Measurements from ENCODE around the gene ACOXL.
A peak's percentile ranks its signal among the peaks of the same experiment; 100 is the strongest.
"Not testable (repeated sequence)": the region's sequence is repeated elsewhere in the genome, so short reads cannot be mapped to it uniquely, and the experiment has no call there.

Gene ACOXL

DNA sequence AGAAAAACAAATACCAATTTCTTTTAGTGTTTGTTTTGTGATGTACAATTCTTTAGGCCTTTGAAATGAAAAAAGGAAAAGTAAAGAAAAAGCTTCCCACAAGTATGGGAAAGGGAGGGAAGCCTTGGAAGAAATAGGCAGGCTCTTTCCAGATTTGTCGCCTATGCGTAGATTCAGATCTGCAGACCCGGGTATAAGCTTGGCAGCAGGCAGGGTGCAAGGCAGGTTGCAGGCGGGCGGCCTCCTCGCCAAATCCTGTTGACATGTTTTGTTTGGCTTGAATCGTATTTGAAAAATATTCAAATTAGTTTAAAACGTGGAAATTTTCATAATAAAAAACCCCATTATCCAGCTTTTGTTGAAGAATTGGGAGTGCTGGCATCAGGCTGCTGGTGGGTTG lies 104.3 kb downstream of the ACOXL start:
- DNase-seq, result no peak

DNA sequence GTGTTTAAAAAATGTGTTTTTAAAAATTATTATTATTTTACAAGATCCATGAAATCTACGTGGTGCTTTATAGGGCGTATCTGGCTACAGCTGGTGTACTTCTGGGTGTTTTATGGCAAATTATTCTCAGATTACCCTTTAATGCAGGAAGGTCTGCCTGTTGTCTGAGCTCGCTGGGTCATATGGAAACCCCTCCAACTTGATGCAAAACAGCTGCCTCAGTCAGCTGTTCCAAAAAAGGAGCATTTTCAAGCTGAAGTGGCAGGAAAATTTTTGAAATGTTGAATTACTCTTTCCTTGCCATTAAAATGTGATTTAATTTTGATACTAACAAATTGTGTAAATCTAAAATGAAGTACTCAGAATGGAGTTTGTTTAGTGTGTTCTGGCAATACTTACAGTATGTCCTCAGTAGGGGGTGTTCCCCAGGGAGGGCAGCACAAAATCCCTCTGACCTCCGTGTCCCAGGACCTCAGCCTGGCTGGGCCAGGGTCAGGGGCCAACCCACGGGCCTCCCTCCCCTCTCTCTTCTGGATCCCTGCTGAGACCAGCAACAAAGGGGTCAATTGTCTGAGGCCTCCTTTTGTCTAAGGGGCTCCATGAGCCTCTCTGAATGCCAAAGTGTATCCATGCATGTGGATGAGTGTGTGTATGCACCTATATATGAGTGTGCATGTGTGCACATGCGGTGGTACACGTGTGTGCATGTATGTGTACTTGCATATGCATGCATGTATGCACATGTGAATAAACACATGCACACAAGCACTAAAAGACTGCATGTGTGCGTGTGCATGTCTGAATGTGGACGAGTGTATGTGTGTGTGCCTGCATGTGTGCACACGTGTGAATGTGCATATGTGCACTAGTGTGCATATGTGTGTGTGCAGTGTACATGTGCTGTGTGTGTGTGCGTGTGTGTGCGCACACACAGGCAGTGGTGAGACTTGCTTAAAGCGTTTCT lies 105.4 kb downstream of the ACOXL start:
- no peak for DNase-seq

DNA sequence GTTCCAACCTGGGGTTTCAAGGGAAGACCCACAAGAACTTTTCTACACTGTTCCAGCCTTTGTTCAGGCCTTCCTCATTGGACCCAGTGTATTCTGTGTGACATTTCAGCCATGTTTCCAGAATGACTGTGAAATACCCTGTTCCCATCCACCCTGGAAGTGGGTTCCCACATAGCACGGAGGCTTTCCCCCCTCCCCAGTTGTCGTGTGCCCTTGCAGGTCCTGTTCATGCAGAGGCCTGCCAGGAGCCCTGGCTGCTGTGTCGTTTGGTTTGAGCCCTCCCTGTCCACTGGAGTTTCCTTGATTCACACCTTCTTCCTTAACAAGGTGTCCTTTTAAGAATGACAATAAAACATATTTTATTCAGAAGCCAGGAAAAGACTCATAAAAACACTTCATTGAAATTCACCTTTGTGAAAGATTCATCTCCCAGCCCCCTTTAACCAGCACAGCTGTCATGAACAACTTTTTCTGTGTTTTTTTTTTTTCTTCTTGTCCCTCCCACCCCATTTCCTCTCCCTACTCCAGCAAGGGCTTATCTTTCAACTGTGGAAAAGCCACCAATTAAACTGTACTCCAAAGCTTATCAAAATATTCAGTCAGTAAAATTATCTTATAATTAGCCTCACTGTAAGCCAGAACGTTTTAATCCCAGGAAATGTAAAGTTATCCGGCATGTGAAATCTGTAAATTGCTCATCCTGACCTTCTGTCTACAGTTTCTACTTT lies 106.4 kb downstream of the ACOXL start:
- DNase-seq, result no peak

DNA sequence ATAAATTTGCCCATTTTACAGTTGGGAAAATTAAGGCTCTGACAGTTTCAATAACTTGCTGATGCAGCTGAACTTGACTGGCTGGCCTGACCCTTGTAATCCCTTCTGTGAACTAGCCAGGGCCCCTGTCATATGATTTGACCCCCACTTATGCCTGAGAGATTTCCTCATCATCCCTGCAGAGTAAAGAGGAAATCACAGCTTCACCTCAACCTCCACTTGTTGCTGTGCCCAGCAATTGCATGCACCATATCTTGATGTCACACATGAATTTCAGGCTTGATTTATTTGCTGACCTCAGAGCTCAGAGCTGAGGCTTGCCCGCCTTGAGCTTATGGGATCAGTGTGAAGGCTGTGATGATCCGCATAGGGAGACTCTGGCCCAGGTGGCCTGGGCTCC lies 108.1 kb downstream of the ACOXL start:
- no peak for DNase-seq

DNA sequence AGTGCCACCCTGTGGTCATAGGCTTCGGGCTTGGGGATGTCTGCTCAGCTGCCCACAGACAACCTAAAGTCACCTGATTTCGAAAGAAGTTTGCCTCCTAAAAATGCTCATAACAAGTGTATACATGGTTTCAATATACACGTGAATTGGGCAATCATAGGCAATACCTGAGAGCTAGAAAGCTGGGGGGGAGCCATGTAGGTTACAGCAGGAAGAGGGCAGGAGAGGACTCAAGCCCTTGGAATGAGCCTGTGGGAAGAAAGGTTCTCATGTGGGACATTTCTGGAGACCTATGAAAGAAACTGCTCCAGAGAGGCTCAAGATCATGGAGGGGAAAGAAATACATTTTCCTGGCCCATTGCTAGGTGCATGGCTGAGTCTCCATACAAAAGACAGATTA lies 109.7 kb downstream of the ACOXL start:
- DNase-seq, result no peak

DNA sequence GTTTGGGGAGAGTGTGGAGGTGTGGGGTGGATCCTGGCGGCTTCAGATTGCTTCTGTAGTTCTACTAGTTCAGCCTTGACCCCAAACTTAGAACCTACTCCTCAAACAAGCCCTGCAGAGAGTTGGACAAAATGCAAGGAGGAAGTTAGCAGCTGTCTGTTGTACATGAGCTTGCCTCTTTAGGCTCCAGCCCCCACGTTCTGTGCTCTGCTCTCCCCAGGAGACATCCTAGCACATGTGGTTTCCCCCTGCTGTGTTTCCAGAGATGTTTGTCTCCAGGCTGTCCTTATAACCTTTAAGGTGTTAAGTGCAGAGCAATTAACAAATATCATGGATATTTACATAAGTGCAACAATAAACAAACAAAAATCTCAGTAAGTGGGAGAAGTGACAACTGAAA lies 111.1 kb downstream of the ACOXL start:
- no peak for DNase-seq

DNA sequence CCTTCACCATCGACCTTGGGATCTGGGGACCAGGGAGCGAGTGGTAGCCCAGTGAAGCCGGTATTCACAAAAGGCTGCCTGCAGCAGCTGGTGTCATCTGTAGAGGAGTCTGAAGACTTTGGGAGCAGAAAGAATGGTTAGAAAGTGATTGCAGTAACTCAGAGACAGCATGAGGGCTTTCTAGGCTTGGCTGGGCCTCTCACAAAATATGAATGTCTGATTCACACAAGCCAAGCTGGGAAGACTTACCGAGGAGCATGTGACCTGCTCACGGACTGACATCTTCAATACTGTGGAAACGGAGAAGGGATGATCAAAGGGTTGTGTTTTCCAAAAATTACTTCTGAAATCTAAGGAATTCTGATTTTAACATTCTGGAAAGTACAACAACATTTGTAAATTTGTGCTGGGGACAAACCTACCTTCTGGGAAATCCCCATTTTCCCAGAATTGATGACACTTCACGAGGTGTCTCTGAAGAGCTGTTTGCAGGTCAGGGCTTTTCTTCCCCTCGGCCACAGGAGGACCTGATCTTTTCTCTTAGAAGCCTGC lies 111.7 kb downstream of the ACOXL start:
- no peak for DNase-seq

DNA sequence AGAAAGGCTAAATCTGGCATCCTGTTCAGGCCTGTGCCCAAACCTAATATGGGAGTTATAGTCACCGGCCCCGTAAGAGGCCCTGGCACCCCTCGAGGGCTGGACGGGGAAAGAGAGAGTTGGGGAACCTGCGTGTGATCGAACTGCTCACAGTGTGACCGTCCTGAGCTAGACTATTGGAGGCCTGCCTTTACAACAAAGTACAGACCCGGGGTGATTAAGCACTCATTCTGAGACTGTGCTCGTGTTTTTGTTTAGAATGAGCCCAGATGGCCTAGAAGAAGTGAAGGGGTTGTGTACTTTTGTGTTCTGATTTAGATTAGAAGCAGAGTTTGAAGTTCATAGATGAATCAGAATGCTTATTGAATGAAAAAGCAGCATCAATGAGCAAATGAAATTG lies 115.3 kb downstream of the ACOXL start:
- no peak for DNase-seq

DNA sequence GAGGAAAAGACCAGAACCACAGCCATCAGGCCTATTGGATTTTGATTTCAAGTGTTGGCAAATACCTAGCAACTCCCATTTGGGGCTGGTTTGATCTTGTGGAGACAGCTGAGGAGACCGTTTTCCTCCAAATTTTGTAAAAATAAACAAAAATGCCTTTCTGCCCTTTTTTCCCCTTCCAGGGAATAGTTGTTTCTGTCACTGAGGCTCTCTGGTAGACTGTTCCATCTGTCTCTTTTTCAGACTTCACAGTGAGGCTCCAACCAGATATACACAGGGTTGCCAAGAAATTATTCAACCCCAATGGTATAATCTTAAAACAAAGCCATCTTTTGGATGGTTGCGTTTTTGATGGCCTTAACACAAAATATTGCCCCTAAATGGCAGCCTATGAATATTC lies 115.7 kb downstream of the ACOXL start:
- no peak for DNase-seq

DNA sequence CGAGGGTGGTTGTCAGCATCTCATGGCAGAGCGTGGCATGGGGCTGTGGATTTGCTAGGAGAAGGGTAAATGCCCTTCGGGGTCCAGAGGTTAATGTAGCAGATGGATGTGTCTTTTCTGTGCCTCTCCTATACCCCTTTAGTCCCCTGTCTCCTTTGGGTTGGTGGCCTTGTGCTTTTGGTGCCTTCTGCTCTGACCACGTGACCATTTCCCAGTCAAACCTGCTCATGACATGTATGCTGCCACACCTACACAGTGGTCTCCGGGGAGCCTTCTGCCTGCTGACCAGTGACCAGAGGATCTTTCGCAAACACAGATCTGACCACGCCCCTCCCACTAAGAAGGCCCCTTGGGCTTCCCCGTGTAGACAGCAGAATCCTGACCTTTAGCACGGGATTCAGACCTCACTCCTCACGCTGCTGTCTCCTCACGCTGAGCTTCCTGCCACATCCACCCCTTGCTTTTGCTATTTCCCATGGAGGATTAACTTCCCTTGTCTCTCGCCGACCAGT lies 116.2 kb downstream of the ACOXL start:
- DNase-seq, result no peak

DNA sequence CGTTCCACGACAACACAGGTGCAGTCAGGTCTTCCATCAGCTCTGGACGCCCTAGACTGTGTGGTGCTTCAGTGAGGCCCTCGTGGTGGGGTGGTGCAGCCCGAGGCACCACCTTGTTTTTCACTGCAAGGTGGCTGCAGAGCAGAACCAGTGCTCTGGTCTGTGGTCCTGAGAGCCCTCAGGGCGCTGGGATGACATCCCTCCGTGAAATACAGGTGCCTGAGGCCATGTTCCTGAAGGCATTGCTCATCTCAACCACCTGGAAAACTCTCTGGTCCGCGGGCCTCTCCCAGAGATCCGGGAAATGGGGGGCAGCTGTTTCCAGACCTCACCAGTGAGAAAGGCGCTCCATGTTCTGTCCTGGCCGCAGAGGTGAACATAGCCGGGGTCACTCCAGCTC lies 119.2 kb downstream of the ACOXL start:
- DNase-seq, result no peak

DNA sequence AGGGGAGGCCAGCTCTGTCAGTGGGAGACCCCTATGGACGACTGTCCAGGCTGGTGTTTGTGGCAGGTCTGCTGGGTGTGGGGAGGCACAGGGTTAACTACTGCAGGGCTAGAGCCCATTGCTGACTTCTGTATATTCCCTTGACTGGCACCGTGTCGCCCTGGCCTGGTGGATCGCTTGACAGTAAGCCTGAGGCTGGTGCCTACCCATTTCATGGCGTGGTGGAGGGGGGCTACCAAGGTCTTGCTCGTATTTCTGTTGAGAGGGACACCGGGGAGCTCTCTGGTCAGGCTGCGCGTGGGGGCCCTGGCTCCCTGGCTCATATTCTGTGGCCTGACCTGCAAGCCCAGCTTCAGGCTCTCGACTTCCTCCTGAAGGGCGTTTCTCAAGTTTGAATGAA lies 119.7 kb downstream of the ACOXL start:
- no peak for DNase-seq

DNA sequence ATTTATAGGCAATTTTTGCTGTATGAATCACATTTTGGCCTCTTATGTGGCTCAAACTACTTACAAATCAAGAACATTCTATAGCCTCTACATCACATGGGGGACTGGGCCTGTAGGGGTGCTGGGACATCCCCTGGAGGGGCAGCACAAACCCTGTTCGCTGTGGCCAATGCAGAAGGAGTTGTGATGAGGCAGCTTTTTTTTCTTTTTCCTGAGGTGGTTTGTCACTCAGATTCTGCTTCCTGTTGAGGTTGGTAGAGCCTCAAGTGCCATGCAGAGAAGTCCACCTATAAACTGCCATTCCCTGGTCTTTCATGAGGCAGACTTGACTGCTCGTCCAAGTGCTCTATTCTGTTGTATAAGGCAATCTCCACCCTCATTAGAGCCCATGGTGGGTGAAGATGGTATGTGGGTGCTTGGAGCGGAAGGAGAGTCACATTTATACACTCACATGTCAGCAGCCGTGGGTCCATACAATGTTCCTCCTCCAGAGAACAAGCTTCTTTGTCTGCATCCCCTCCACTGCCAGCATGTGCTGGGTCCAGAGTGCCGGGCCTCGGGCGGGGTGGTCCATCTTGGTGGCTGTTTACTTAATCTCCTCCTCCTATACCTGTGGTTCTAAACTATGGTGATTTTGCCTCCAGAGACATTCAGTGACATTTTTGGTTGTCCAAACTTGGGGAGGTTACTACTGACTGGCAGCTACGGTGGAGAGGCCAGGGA lies 120.3 kb downstream of the ACOXL start:
- no peak for DNase-seq

DNA sequence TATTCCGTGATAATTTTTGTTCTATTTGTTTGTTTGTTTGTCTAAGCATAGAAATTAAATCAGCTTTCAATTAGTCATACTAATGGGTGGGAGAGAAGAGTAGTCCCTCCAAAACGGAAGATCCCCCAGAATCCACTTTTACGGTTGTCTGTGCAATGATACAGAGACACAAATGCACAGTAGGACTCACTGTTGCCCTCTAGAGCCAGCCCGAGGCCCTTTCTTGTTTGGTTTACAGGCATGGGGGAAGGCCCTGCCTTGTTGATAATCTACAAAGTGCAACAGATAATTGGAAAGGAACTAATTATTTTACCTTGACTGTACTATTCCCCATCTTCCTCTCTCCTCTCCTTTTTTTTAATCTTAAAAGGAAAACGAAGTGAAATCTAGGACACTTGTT lies 121.1 kb downstream of the ACOXL start:
- DNase-seq, result no peak

DNA sequence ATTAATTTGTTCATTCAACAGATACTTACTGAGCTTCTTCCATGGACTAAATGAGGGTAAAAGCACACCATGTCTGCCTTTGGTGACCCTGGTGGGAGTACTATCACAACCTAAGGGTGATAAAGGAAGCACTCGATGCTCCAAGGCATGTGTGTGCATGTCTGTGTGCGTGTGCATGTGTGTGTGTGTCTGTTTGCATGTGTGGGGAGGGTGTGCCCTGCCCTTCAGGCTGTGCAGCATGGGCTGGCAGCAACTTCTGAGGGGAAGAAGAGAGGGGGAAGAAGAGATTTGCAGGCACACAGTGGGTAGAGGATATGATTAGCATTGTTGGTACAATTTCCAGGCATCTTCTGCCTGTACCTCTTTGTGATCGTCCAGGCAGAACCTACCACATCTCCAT lies 121.6 kb downstream of the ACOXL start:
- no peak for DNase-seq

DNA sequence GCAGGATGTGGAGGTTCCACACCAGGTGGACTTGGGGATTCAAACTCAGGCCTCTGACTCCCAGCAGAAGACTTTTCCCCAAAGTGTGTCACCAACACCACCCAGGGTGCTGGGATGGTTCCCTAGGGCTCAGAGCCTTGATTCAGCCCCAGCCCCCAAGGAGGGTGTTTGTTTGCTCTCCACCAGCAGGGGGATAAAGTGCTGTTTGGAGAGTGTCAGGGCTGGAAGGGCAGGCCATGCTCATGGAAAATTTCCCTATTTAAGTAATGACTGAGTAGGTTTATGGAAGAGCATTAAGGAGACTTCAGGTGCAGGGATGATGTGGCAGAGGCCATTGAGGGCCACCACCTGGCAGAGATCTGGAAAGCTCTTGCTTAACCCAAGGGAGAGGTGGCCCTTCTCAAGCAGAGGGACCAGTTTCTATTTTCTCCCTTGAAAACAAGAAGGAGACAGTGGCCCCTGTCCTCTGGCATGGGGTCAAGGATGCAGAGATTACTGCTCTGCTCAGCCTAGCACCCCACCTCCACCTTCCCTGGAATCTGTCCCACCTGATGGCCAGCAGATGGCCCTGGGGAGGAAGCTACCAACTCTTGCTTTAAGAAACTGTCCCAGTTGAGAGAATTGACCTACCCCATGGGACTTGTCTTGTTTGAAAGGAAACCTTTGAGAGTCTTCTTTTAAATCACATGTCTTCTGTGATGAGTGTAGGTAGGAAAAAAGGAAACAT lies 122.1 kb downstream of the ACOXL start:
- DNase-seq, result no peak

DNA sequence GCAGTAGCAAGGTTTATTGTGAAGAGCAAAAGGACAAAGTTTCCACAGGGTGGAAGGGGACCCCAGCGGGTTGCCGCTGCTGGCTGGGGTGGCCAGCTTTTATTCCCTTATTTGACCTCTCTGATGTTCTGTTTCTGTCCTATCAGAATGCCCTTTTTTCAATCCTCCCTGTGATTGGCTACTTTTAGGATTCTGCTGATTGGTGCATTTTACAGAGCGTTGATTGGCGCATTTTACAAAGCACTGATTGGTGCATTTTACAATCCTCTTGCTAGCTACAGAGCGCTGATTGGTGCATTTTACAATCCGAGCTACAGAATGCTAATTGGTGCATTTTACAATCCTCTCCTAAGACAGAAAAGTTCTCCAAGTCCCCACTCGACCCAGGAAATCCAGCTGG lies 123.5 kb downstream of the ACOXL start:
- not testable (repeated sequence) for DNase-seq

DNA sequence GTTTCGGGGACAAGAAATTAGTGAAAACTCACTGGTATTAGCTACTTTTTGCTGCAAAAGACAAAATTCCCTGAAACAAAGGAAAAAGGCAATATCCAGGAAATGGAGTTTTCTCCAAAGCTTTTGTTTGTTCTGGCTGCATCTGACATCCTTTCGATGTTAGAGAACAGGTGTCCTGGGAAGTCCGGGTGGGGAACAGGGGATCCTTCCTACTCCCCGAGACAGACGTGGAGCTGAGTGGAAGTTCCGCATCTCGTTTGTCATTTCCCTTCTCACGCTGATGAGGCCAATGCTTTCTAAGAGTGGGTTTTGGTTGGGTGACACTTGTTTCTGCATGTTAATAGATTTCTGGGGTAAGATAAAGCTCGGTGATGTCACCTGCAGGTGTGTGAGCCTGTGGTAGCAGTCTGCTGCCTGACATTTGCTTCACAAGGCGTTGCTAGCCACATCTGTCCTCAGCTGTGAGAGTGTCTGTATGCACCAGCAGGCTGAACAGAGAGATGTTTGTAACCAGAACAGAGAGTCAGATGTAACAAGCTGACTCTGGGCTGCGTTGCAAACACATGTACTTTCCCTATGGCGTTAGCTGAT lies 125.9 kb downstream of the ACOXL start:
- peak; percentile 23 to 34 (median 30) for DNase-seq

DNA sequence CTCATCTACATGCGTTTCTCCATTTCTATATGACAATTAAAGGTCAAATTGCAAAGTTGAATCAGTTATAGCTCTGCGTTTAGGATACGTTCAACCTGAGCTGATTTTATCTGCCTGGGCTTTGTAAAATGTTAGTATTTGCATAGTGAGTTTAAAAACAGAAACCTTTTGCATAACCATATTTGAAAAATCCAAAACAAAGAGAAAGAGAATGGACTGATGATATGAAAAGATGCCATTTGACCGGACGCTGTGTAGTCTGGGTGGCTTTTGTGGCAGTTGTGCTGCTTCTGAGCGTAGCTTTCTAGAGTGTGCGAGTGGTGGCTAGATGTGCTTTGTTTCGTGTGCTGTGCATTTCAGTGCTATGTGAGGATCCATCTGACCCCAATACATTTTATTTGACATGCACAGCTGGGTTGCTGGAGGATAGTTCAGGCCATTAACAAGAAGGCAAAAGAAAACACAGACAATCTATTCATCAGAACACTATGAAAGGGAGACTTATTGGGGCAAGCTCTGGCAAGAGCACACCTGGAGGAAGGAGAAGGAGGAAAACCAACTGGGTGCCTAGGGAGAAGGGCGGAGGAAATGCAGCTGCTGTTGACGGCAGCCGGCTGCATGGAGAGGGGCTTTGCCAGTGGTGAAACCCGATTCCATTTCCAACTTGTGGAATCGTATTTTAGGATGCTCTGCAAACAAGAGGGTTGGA lies 126.8 kb downstream of the ACOXL start:
- no peak for DNase-seq

DNA sequence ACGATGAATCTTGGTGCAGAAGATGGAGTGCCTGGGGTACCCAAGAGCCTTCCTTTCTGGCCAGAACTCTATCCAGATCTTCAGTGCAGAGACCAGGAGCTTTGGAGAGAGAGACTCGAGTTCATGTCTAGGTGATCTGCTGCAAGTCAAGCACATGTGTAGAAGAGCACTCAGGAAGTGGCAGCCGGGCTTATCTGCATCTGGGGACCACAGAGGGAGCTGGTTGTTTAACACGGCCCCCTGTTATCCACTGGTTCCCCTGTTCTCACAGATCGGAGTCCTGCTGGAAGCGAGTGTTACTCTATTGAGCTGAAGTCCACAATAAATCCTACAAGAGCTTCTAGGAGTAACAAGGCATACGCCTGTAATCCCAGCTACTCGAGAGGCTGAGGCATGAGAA lies 128.3 kb downstream of the ACOXL start:
- no peak for DNase-seq

DNA sequence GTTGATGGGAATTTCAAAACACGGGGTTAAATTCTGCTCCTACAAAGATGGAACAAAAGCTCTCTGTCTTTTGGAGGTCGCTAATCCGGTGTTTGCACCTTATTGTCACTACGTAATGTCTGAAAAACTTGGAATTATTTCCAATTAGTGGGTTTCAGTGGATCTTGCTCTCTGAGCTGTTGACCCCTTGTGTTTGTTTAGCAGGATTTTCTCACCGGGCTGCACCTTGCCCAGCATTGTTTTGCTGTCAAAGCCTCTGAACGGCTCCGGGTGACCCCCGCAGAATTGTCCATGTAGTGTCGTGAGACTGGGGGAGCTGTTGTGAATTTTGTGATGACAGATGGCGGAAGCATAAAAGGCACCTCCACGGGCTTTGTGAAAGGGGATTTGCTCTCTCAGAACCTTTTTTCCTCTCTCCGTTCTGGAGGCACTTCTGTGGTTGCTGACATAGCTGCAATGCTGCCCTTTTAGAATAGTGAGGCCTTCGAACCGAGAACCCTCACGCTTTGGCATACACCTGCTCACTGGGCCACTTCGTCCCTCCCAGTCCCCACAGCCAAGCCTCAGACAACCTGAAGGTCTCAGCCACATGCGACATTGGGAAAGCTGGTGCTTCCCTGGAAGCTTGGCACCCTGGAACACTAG lies 129.4 kb downstream of the ACOXL start:
- no peak for DNase-seq

Data from activated CD4-positive, CD25-positive, alpha-beta regulatory T cell (primary cell).